NCI-H2227 (cell line): ENCODE results near the gene CDH23.

Source experiments
- DNase-seq: peaks from one replicate; lab custom pipeline; 2025; ENCODE audit not compliant: unreplicated experiment; lab: John Stamatoyannopoulos, UW

The CDH23 gene

GRCh38 chr10:71615538-71616329 lies 219.0 kb downstream of the CDH23 start:
- no peak for DNase-seq

GRCh38 chr10:71616817-71617654 lies 220.3 kb downstream of the CDH23 start:
- no peak for DNase-seq

- DNase-seq: no peak
Observed at GRCh38 chr10:71618176-71618575, 221.5 kb downstream of the CDH23 start.

- no peak for DNase-seq
Observed at GRCh38 chr10:71618598-71618997, 221.9 kb downstream of the CDH23 start.

- no peak for DNase-seq
Observed at GRCh38 chr10:71620642-71621041, 223.9 kb downstream of the CDH23 start.

- DNase-seq: no peak
Observed at GRCh38 chr10:71621231-71622153, 224.8 kb downstream of the CDH23 start.

GRCh38 chr10:71622154-71622526 lies 225.4 kb downstream of the CDH23 start:
- no peak for DNase-seq

GRCh38 chr10:71622616-71623015 lies 225.9 kb downstream of the CDH23 start:
- no peak for DNase-seq

GRCh38 chr10:71623098-71623985 lies 226.6 kb downstream of the CDH23 start:
- DNase-seq: no peak

- DNase-seq: no peak
Observed at GRCh38 chr10:71623986-71624291, 227.2 kb downstream of the CDH23 start.

GRCh38 chr10:71625445-71626175 lies 228.9 kb downstream of the CDH23 start:
- DNase-seq: no peak

GRCh38 chr10:71627230-71627939 lies 230.7 kb downstream of the CDH23 start:
- no peak for DNase-seq

- no peak for DNase-seq
Observed at GRCh38 chr10:71627956-71628355, 231.2 kb downstream of the CDH23 start.

GRCh38 chr10:71629131-71629530 lies 232.4 kb downstream of the CDH23 start:
- no peak for DNase-seq

GRCh38 chr10:71630168-71630567 lies 233.4 kb downstream of the CDH23 start:
- DNase-seq: no peak

- peak; percentile 8 for DNase-seq
Observed at GRCh38 chr10:71631007-71631861, 234.5 kb downstream of the CDH23 start.

- peak; percentile 4 for DNase-seq
Observed at GRCh38 chr10:71632200-71632820, 235.6 kb downstream of the CDH23 start.
